Ovary (tissue), 3 donors: ENCODE data around the gene RBM15B.

Experiments used
- CTCF ChIP-seq, 3 donors: fragments of 450-650 bp in 2 of 3; fragments of 200-600 bp in 1 of 3; IDR thresholded peaks; one replicate each; pipeline versions ENCODE4 v1.5.1 to v1.8.0; 2016 to 2022; ENCODE audit warnings: antibody characterized with exemption in 3 of 3, mild to moderate bottlenecking in 1 of 3
- EP300 ChIP-seq: sonication (generic); formaldehyde crosslinking; IDR thresholded peaks from one replicate; pipeline ENCODE4 v1.6.1; 2017; ENCODE audit warnings: antibody characterized with exemption
- POLR2A ChIP-seq: fragments of 450-650 bp; IDR thresholded peaks from one replicate; pipeline ENCODE4 v1.6.1; 2017; ENCODE audit warnings: antibody characterized with exemption, mild to moderate bottlenecking, moderate library complexity
- donor health status: DM: no; HTN: no; CAD: no.

GRCh38 chr3:51378065-51378464, 13.0 kb upstream of the RBM15B start:
- TF ChIP-seq CTCF (IDR thresholded peaks at IDR 0.05) (no peak), POLR2A (no peak), EP300 (no peak)
